PC-3 (cell line): ENCODE measurements around the gene VWA8. TPM values are rescaled to one million over a fixed set of nuclear protein-coding genes. Genes with fewer than 3 reads are reported as not detected.
A peak's percentile ranks its signal among the peaks of the same experiment; 100 is the strongest.

Source experiments
- ATAC-seq: fragments of 200-7000 bp; cut with Tn5 transposase; 2 replicates; pipeline ENCODE4 v1.9.1; 2020; ENCODE audit warnings: mild to moderate bottlenecking, moderate library complexity
- BruUV-seq: library from RNA; stranded (reverse); fragments of 400-500 nt; replicated peaks from 2 replicates; lab custom pipeline; 2021; lab: Mats Ljungman, UMichigan
- CTCF ChIA-PET: fragments of 300-600 bp; sonication (Branson Sonifier 250); formaldehyde crosslinking; loops from one replicate; lab custom pipeline; 2022; ENCODE audit warnings: antibody characterized with exemption; lab: Charles Lee
- POLR2A ChIA-PET: fragments of 300-600 bp; sonication (Branson Sonifier 250); formaldehyde crosslinking; loops from one replicate; lab custom pipeline; 2022; ENCODE audit warnings: antibody characterized with exemption; ENCODE audit not compliant: unreplicated experiment; lab: Charles Lee
- DNase-seq: peaks from one replicate; pipeline ENCODE4 v3.0.0-alpha.2; 2015
- H2AFZ ChIP-seq: fragments of 300-600 bp; sonication (generic); 2 replicates; pipeline ENCODE4 v1.6.0; 2016; ENCODE audit warnings: antibody characterized with exemption, low read length
- H3F3A ChIP-seq: fragments of 300-600 bp; sonication (generic); one replicate; pipeline ENCODE4 v1.6.0; 2017; ENCODE audit warnings: antibody characterized with exemption, low read length, control low read depth, mild to moderate bottlenecking; ENCODE audit not compliant: unreplicated experiment
- H3K27ac ChIP-seq: fragments of 300-600 bp; sonication (generic); 2 replicates; pipeline ENCODE4 v1.5.1; 2016; ENCODE audit warnings: mild to moderate bottlenecking, low read length
- H3K27me3 ChIP-seq: fragments of 300-600 bp; sonication (generic); 2 replicates; pipeline ENCODE4 v1.6.1; 2016; ENCODE audit warnings: low read length, mixed read lengths
- H3K36me3 ChIP-seq: fragments of 300-600 bp; sonication (generic); 2 replicates; pipeline ENCODE4 v1.6.1; 2016; ENCODE audit warnings: low read depth, mixed run types, low read length, mixed read lengths
- H3K4me1 ChIP-seq: fragments of 300-600 bp; sonication (generic); 2 replicates; pipeline ENCODE4 v1.5.1; 2016; ENCODE audit warnings: low read length; ENCODE audit not compliant: insufficient read depth
- H3K4me2 ChIP-seq: fragments of 300-600 bp; sonication (generic); 2 replicates; pipeline ENCODE4 v1.6.0; 2016; ENCODE audit warnings: low read length
- H3K4me3 ChIP-seq: fragments of 300-600 bp; sonication (generic); 2 replicates; pipeline ENCODE4 v1.5.1; 2016; ENCODE audit warnings: mild to moderate bottlenecking, low read length, mixed read lengths
- H3K79me2 ChIP-seq: fragments of 300-600 bp; sonication (generic); 2 replicates; pipeline ENCODE4 v1.6.1; 2017; ENCODE audit warnings: low read length, mixed read lengths
- H3K9ac ChIP-seq: fragments of 300-600 bp; sonication (generic); 2 replicates; pipeline ENCODE4 v1.6.0; 2016; ENCODE audit warnings: mild to moderate bottlenecking, low read length
- H3K9me2 ChIP-seq: fragments of 300-600 bp; sonication (generic); replicated peaks from 2 replicates; pipeline ENCODE4 v1.6.1; 2016; ENCODE audit warnings: mixed run types, low read length, mixed read lengths
- H3K9me3 ChIP-seq: fragments of 300-600 bp; sonication (generic); 2 replicates; pipeline ENCODE4 v1.6.1; 2016; ENCODE audit warnings: low read length, mixed read lengths
- H4K20me1 ChIP-seq: fragments of 300-600 bp; sonication (generic); 2 replicates; pipeline ENCODE4 v1.6.1; 2016; ENCODE audit warnings: low read length, mixed read lengths
- CTCF ChIP-seq: fragments of 300-600 bp; sonication (generic); conservative IDR thresholded peaks from 2 replicates; pipeline ENCODE4 v1.5.1; 2017; ENCODE audit warnings: antibody characterized with exemption, low read depth, mild to moderate bottlenecking, low read length
- EZH2 ChIP-seq: fragments of 300-600 bp; sonication (generic); IDR thresholded peaks from one replicate; pipeline ENCODE4 v1.6.1; 2017; ENCODE audit warnings: antibody characterized with exemption, mild to moderate bottlenecking, low read length; ENCODE audit not compliant: unreplicated experiment
- EZH2phosphoT487 ChIP-seq: fragments of 300-600 bp; sonication (generic); IDR thresholded peaks from 2 replicates; pipeline ENCODE4 v1.6.1; 2018; ENCODE audit warnings: mild to moderate bottlenecking, antibody characterized with exemption, low read length, borderline replicate concordance
- intact Hi-C: fragments of 100-400 bp; cut with micrococcal nuclease; formaldehyde crosslinking; loops from 2 replicates; pipeline ENCODE4 v1.9.0; 2023
- total RNA-seq: library from RNA; depleted of rRNA; stranded (reverse); fragments of >200 nt; gene quantifications from 2 replicates; pipeline ENCODE4 v1.2.3, GENCODE V29; 2014

The VWA8 gene
- total RNA-seq, 1 experiment from 2014 or later: 10.0 TPM

GRCh38 chr13:41610404-41610803, 350.5 kb downstream of the VWA8 start:
- BruUV-seq: no TSS peak
- peak; percentile 99 for ATAC-seq
- Histone ChIP-seq H3K9me2 (no peaks in the 10 kb centered on the region), H3K36me3 (no peaks in the 10 kb centered on the region), H3K9me3 (no peaks in the 10 kb centered on the region), H3K4me2 (peak overlapping the region; percentile 67), H3F3A (no peaks in the 10 kb centered on the region), H3K79me2 (no peaks in the 10 kb centered on the region), H3K4me1 (peaks cover 40% of the 10 kb centered on the region), H4K20me1 (no peaks in the 10 kb centered on the region), H3K4me3 (no peak overlapping the region), H3K9ac (peak overlapping the region; percentile 37; the same call in 1 of the 2 replicates), H3K27me3 (no peaks in the 10 kb centered on the region), H2AFZ (no peak overlapping the region), H3K27ac (peak overlapping the region; percentile 82)
- ChIA-PET CTCF (interaction anchor here (0.6 to 1.0 kb wide), 2 partner anchors 42 to 136 kb away, joined by 3 to 5 read pairs; no protein-coding TSS in a partner anchor), POLR2A (no interaction called here)
- DNase-seq: peak; percentile 91
- no peak for TF ChIP-seq EZH2
- no peak for TF ChIP-seq EZH2phosphoT487
- no peak for TF ChIP-seq CTCF
- intact Hi-C loops: loop anchor here (1.0 to 5.0 kb wide), 2 partner anchors 20 to 37 kb away; no protein-coding TSS in a partner anchor

GRCh38 chr13:41609828-41610227, 351.1 kb downstream of the VWA8 start:
- Histone ChIP-seq H3K27me3 (no peaks in the 10 kb centered on the region), H3K4me2 (peak overlapping the region; percentile 67), H3K79me2 (no peaks in the 10 kb centered on the region), H3K4me1 (peaks cover 36% of the 10 kb centered on the region), H2AFZ (no peak overlapping the region), H3K9ac (peak overlapping the region; percentile 37), H3K9me2 (no peaks in the 10 kb centered on the region), H3K4me3 (no peak overlapping the region), H3K9me3 (no peaks in the 10 kb centered on the region), H4K20me1 (no peaks in the 10 kb centered on the region), H3K36me3 (no peaks in the 10 kb centered on the region), H3F3A (no peaks in the 10 kb centered on the region), H3K27ac (peak overlapping the region; percentile 82)
- DNase-seq (no peak), ATAC-seq (no peak)
- intact Hi-C loops: loop anchor here (1.0 to 5.0 kb wide), 2 partner anchors 20 to 37 kb away; no protein-coding TSS in a partner anchor
- ChIA-PET CTCF (no interaction called here), POLR2A (no interaction called here)
- BruUV-seq: TSS peak; percentile 94
- TF ChIP-seq EZH2 (no peak), EZH2phosphoT487 (no peak), CTCF (no peak)

- POLR2A ChIA-PET: no interaction called here
- peaks cover 35% of the 10 kb centered on the region for H3K4me1 ChIP-seq
- no TSS peak for BruUV-seq
These were observed 352.1 kb downstream of the VWA8 start for GRCh38 chr13:41608839-41609177.

More at GRCh38 chr13:41608839-41609177, 352.1 kb downstream of the VWA8 start:
- CTCF ChIA-PET: no interaction called here
- Histone ChIP-seq H3K4me2 (no peak overlapping the region), H3F3A (no peaks in the 10 kb centered on the region), H3K27me3 (no peaks in the 10 kb centered on the region), H3K9me2 (no peaks in the 10 kb centered on the region), H3K9ac (no peak overlapping the region), H3K79me2 (no peaks in the 10 kb centered on the region), H3K4me3 (no peak overlapping the region), H2AFZ (no peak overlapping the region), H3K9me3 (no peaks in the 10 kb centered on the region), H4K20me1 (no peaks in the 10 kb centered on the region), H3K27ac (no peak overlapping the region), H3K36me3 (no peaks in the 10 kb centered on the region)
- ATAC-seq: no peak
- intact Hi-C loops: no loop called here
- DNase-seq: no peak
- TF ChIP-seq EZH2 (no peak), EZH2phosphoT487 (no peak), CTCF (no peak)
